Esophagus squamous epithelium (tissue), 5 donors: ENCODE data around the gene SCN11A. TPM values are rescaled to one million over a fixed set of nuclear protein-coding genes. Genes with fewer than 3 reads are reported as not detected.

Experiments
- DNase-seq: peaks from one replicate; lab custom pipeline; 2025; lab: John Stamatoyannopoulos, UW
- H3K27ac ChIP-seq, 4 donors: fragments of 200-600 bp; sonication (generic); one replicate each; pipeline ENCODE4 v1.5.1; 2016 to 2019; ENCODE audit warnings: mild to moderate bottlenecking in 1 of 4
- H3K27me3 ChIP-seq, 4 donors: fragments of 200-600 bp; sonication (generic); 1 replicate in 3 of 4; 2 replicates in 1 of 4; pipeline versions ENCODE4 v1.5.1 to v1.6.0; 2017 to 2021; ENCODE audit warnings: antibody characterized with exemption in 1 of 4
- H3K36me3 ChIP-seq, 3 donors: fragments of 200-600 bp; sonication (generic); one replicate each; pipeline ENCODE4 v1.5.1; 2016 to 2019
- H3K4me1 ChIP-seq, 3 donors: fragments of 200-600 bp; sonication (generic); one replicate each; pipeline ENCODE4 v1.5.1; 2017 to 2019
- H3K4me3 ChIP-seq, 4 donors: fragments of 200-600 bp; sonication (generic); 1 replicate in 3 of 4; 2 replicates in 1 of 4; pipeline ENCODE4 v1.5.1; 2016 to 2019; ENCODE audit warnings: mild to moderate bottlenecking in 2 of 4, moderate library complexity in 1 of 4
- H3K9me3 ChIP-seq, 3 donors: fragments of 200-600 bp; sonication (generic); one replicate each; pipeline ENCODE4 v1.5.1; 2016 to 2019
- CTCF ChIP-seq, 6 experiments: fragments of 450-650 bp in 4 of 6; fragments of 200-600 bp in 2 of 6; sonication (generic) in 2 of 6; IDR thresholded peaks; one replicate each; pipeline ENCODE4 v1.5.1; 2016 to 2019; ENCODE audit warnings: antibody characterized with exemption in 6 of 6, mild to moderate bottlenecking in 4 of 6, moderate library complexity in 4 of 6
- POLR2A ChIP-seq, 4 donors: fragments of 450-650 bp; IDR thresholded peaks; one replicate each; pipeline ENCODE4 v1.6.1; 2017; ENCODE audit warnings: antibody characterized with exemption in 4 of 4, mild to moderate bottlenecking in 4 of 4, moderate library complexity in 3 of 4
- WGBS, 2 donors: methylation state at CpG; one replicate each; pipeline ENCODE4 v1.1.5; 2018; 5-methylcytosine and 5-hydroxymethylcytosine counted together
- intact Hi-C: fragments of 100-400 bp; cut with DNase I; formaldehyde crosslinking; loops from one replicate; pipeline ENCODE4 v1.15.0; 2022
- total RNA-seq, 4 donors: library from RNA; depleted of rRNA; stranded (reverse); fragments of >200 nt; gene quantifications; one replicate each; pipeline ENCODE4 v1.1.0, GENCODE V29; 2016
- donor health status: DM: yes; HTN: yes; CAD: no.

Gene SCN11A
- total RNA-seq, 4 donors from 2014 or later, result under 0.01 to 0.04 TPM; not detected in 2

GRCh38 chr3:39022286-39022630 is 29.5 kb downstream of the SCN11A start:
- Histone ChIP-seq H3K4me3 (no peak overlapping the region), H3K36me3 (no peaks in the 10 kb centered on the region), H3K27me3 (peaks cover 0 to 12% (median 0%) of the 10 kb centered on the region in 4 donors), H3K9me3 (no peaks in the 10 kb centered on the region), H3K4me1 (no peaks in the 10 kb centered on the region), H3K27ac (no peak overlapping the region)
- intact Hi-C loops, result no loop called here
- TF ChIP-seq POLR2A (IDR thresholded peaks at IDR 0.05) (no peak), CTCF (IDR thresholded peaks at IDR 0.05) (no peak)
- DNase-seq, result no peak

- H3K27ac ChIP-seq, result no peak overlapping the region
- no peaks in the 10 kb centered on the region for H3K9me3 ChIP-seq
- no peak for DNase-seq
- intact Hi-C loops, result no loop called here
- H3K4me3 ChIP-seq, result no peak overlapping the region
- H3K4me1 ChIP-seq, result no peaks in the 10 kb centered on the region
- WGBS, 2 donors, result 57 to 74% methylated on average over 4 of the region's 4 CpGs
- H3K27me3 ChIP-seq, result peaks cover 0 to 12% (median 0%) of the 10 kb centered on the region in 4 donors
- TF ChIP-seq POLR2A (IDR thresholded peaks at IDR 0.05), result no peak
- TF ChIP-seq CTCF (IDR thresholded peaks at IDR 0.05), result no peak
- no peaks in the 10 kb centered on the region for H3K36me3 ChIP-seq
Observed at GRCh38 chr3:39021465-39022285, 30.1 kb downstream of the SCN11A start.

- TF ChIP-seq CTCF (IDR thresholded peaks at IDR 0.05) (no peak), POLR2A (IDR thresholded peaks at IDR 0.05) (no peak)
- 65 to 87% methylated on average over 1 of the region's 1 CpG for WGBS, 2 donors
- Histone ChIP-seq H3K27me3 (peaks cover 0 to 12% (median 0%) of the 10 kb centered on the region in 4 donors), H3K9me3 (no peaks in the 10 kb centered on the region), H3K4me3 (no peak overlapping the region), H3K36me3 (no peaks in the 10 kb centered on the region), H3K4me1 (no peaks in the 10 kb centered on the region), H3K27ac (no peak overlapping the region)
- intact Hi-C loops, result no loop called here
- no peak for DNase-seq
Observed at GRCh38 chr3:39021029-39021428, 30.7 kb downstream of the SCN11A start.

GRCh38 chr3:39019299-39019698 is 32.4 kb downstream of the SCN11A start:
- WGBS, 2 donors, result 78 to 91% methylated on average over 2 of the region's 2 CpGs
- H3K27me3 ChIP-seq, result peaks cover 0 to 12% (median 0%) of the 10 kb centered on the region in 4 donors
- TF ChIP-seq POLR2A (IDR thresholded peaks at IDR 0.05) (no peak), CTCF (IDR thresholded peaks at IDR 0.05) (no peak)
- no peak overlapping the region for H3K4me3 ChIP-seq
- intact Hi-C loops, result no loop called here
- H3K4me1 ChIP-seq, result no peaks in the 10 kb centered on the region
- H3K36me3 ChIP-seq, result no peaks in the 10 kb centered on the region
- no peak overlapping the region for H3K27ac ChIP-seq
- H3K9me3 ChIP-seq, result no peaks in the 10 kb centered on the region
- DNase-seq, result no peak

- no peak overlapping the region for H3K4me3 ChIP-seq
- TF ChIP-seq CTCF (IDR thresholded peaks at IDR 0.05) (no peak), POLR2A (IDR thresholded peaks at IDR 0.05) (no peak)
- H3K36me3 ChIP-seq, result no peaks in the 10 kb centered on the region
- no peaks in the 10 kb centered on the region for H3K4me1 ChIP-seq
- no peak for DNase-seq
- intact Hi-C loops, result no loop called here
- peaks cover 0 to 12% (median 0%) of the 10 kb centered on the region in 4 donors for H3K27me3 ChIP-seq
- no peaks in the 10 kb centered on the region for H3K9me3 ChIP-seq
- 77 to 82% methylated on average over 3 of the region's 3 CpGs for WGBS, 2 donors
- H3K27ac ChIP-seq, result no peak overlapping the region
Observed at GRCh38 chr3:39015418-39015817, 36.3 kb downstream of the SCN11A start.
